ENCODE data around the gene RTKN2.

The RTKN2 gene

DNA sequence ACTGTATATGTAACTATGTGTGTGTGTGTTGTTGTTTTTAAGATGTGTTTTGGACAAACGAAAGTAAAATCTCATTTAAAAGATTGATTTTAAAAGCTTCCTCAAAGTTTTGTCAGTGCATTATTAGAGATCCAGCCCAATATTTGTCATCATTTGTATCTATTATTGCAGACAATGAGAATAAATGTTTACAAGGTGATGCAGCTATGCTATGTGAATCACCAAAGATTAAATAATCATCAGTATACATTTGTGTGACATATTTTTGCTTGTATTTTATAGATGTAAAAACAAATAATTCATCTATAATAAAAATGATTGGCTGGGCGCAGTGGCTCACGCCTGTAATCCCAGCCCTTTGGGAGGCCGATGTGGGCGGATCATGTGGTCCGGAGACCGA lies 35.3 kb upstream of the RTKN2 start:
- TF ChIP-seq CTCF (IDR thresholded peaks at IDR 0.05) = no peak

GRCh38 chr10:62302760-62303159 lies 34.1 kb upstream of the RTKN2 start:
- no peak for TF ChIP-seq CTCF (IDR thresholded peaks at IDR 0.05)

DNA sequence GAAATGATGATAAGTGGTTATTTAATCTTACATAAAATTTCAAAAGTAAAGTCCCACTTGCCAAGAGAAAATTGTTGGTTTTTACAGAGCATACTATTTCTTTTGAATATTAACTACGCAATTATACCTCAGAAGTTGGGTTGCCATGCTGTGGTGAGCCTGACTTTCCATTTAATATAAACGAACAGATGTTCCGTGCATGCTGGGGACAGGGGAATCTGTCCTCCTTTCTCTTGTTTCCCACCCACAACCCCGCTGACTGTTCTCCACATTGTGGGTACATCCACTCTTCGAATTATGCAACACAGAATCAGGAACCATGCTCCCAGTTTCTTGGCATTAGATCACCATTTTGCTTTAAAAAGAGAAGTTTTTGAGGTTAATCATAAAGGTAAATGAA lies 29.2 kb upstream of the RTKN2 start:
- TF ChIP-seq CTCF (IDR thresholded peaks at IDR 0.05) = no peak

DNA sequence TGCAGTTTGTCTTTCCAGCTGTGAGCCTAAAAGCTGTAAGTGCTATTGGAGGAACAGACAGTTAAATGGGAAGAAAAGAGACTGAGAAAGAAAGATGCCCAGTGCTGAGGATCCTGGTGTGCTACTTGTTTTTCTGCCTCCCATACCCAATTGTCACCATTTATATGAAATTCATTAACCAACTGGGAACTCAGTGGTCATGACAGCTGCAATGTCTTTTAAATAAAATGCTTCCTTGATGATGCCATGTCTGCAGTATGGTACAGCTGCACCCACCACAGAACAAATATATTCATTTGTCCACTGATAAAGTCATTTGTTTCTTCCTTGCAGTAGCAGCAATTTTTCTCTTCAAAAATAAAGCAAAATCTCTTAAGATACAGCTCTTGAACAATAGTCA lies 15.6 kb upstream of the RTKN2 start:
- TF ChIP-seq CTCF (IDR thresholded peaks at IDR 0.05) = no peak

DNA sequence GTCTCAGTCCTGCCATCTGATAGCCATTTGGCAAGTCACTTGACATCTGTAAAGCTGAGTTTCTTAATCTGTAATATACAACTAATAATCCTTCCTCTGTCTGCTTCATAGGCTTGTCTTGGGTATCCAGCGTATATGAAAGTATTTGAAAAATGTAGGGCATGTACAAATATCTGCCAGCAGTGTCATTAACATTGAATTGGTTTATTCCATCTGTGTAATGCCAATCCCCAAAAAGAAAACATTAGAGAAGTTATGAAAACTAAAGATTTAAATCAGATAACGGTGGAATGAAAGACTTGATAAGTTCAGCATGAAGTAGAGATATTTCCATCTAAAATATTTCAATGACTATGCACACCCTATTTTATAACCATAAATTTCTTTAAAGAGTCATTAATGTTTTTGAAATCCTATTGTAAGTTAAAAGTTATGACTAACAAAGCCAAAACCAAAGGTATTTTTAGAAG lies 9.8 kb upstream of the RTKN2 start:
- no peak for TF ChIP-seq CTCF (IDR thresholded peaks at IDR 0.05)

GRCh38 chr10:62277971-62278370 lies 9.3 kb upstream of the RTKN2 start:
- TF ChIP-seq CTCF (IDR thresholded peaks at IDR 0.05) = no peak

DNA sequence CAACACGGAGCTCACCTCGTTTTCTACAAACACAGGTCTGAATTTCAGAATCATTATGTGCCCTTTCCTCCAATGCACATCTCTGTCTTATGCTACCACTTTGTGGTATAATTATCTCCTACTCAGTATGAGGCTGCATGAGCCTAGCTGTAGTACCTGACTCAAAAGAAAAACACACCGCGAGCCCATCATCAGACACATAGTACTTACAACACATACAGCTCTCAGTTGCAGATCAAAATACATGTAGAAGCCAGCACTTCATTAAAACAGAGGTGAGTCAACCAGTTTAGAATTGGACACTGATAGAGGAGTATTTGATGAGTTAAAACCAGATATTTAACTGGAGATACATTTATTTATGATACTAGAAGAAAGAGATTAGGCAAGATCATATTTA lies 1.4 kb upstream of the RTKN2 start:
- no peak for TF ChIP-seq CTCF (IDR thresholded peaks at IDR 0.05)

DNA sequence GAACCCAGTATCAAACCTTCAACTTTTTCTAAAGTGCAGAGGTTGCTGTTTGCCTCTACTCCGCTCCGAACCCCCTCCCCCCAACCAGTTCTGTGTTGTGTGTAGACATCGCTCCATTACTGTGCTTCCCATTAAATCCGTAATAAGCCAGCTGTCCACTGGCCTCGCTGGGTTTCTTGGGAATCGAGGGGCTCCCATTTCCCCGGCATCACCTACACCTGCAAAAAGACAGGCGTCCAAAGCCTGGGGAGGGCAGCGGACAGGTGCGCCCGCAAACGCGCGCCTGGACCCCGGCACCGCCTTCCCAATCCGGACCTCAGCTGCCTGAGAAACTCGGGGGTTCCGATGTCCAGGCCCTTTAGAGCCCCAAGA lies 631 bp downstream of the RTKN2 start:
- no peak for TF ChIP-seq CTCF (IDR thresholded peaks at IDR 0.05)
